H9 (cell line): ENCODE results near the gene LRP2. TPM values are rescaled to one million over a fixed set of nuclear protein-coding genes. Genes with fewer than 3 reads are reported as not detected.
"Not testable (repeated sequence)": the region's sequence is repeated elsewhere in the genome, so short reads cannot be mapped to it uniquely, and the experiment has no call there.

Source experiments
- DNase-seq: peaks from one replicate; pipeline ENCODE4 v3.0.0-alpha.2; 2017
- H2AFZ ChIP-seq: one replicate; pipeline ENCODE4 v1.6.1; 2013; ENCODE audit warnings: mild to moderate bottlenecking, low read length, control low read depth, moderate library complexity
- H2AK5ac ChIP-seq: 2 replicates; pipeline ENCODE4 v1.6.1; 2013; ENCODE audit warnings: low read length, control low read depth, mixed read lengths; ENCODE audit not compliant: insufficient read length
- H2BK120ac ChIP-seq: one replicate; pipeline ENCODE4 v1.6.1; 2013; ENCODE audit warnings: low read depth, mild to moderate bottlenecking, low read length, control low read depth, inconsistent platforms; ENCODE audit not compliant: poor library complexity, severe bottlenecking
- H2BK12ac ChIP-seq: 2 replicates; pipeline ENCODE4 v1.6.1; 2013; ENCODE audit warnings: low read length, control low read depth, mixed read lengths, low read depth; ENCODE audit not compliant: insufficient read length
- H2BK15ac ChIP-seq: 2 replicates; pipeline ENCODE4 v1.6.1; 2013; ENCODE audit warnings: low read depth, low read length, control low read depth
- H2BK20ac ChIP-seq: one replicate; pipeline ENCODE4 v1.6.1; 2013; ENCODE audit warnings: low read depth, mild to moderate bottlenecking, low read length, control low read depth, inconsistent platforms; ENCODE audit not compliant: poor library complexity, severe bottlenecking
- H2BK5ac ChIP-seq: 2 replicates; pipeline ENCODE4 v1.6.1; 2013; ENCODE audit warnings: low read length, control low read depth, mixed read lengths; ENCODE audit not compliant: insufficient read length
- H3K14ac ChIP-seq: 2 replicates; pipeline ENCODE4 v1.6.1; 2013; ENCODE audit warnings: low read length, control low read depth; ENCODE audit not compliant: insufficient read depth
- H3K18ac ChIP-seq: 2 replicates; pipeline ENCODE4 v1.6.1; 2013; ENCODE audit warnings: low read depth, mild to moderate bottlenecking, mixed read lengths, low read length, control low read depth; ENCODE audit not compliant: insufficient read length
- H3K23ac ChIP-seq: 2 replicates; pipeline ENCODE4 v1.6.1; 2013; ENCODE audit warnings: low read length, control low read depth, mixed read lengths, low read depth; ENCODE audit not compliant: insufficient read length
- H3K23me2 ChIP-seq: 2 replicates; pipeline ENCODE4 v1.6.1; 2013; ENCODE audit warnings: low read depth, mild to moderate bottlenecking, mixed read lengths, low read length, control low read depth; ENCODE audit not compliant: insufficient read length, poor library complexity, severe bottlenecking
- H3K27ac ChIP-seq: 2 replicates; pipeline ENCODE4 v1.5.1; 2013; ENCODE audit warnings: low read length, control low read depth, mixed read lengths, low read depth; ENCODE audit not compliant: insufficient read length
- H3K27me3 ChIP-seq: 2 replicates; pipeline ENCODE4 v1.6.1; 2013; ENCODE audit warnings: low read length, control low read depth, inconsistent platforms; ENCODE audit not compliant: insufficient read depth
- H3K4ac ChIP-seq: 2 replicates; pipeline ENCODE4 v1.6.1; 2013; ENCODE audit warnings: low read depth, mild to moderate bottlenecking, control low read depth, inconsistent platforms, low read length, moderate library complexity
- H3K4me1 ChIP-seq: 2 replicates; pipeline ENCODE4 v1.6.1; 2013; ENCODE audit warnings: low read length, control low read depth, inconsistent platforms; ENCODE audit not compliant: insufficient read depth
- H3K4me2 ChIP-seq: 2 replicates; pipeline ENCODE4 v1.6.1; 2013; ENCODE audit warnings: low read length, control low read depth, mixed read lengths; ENCODE audit not compliant: insufficient read length, insufficient read depth
- H3K56ac ChIP-seq: 2 replicates; pipeline ENCODE4 v1.6.1; 2013; ENCODE audit warnings: low read depth, mild to moderate bottlenecking, mixed read lengths, low read length, control low read depth; ENCODE audit not compliant: insufficient read length
- H3K79me1 ChIP-seq: 2 replicates; pipeline ENCODE4 v1.6.1; 2013; ENCODE audit warnings: low read depth, mild to moderate bottlenecking, moderate library complexity, low read length, control low read depth, inconsistent platforms; ENCODE audit not compliant: insufficient read depth, poor library complexity, severe bottlenecking
- H3K79me2 ChIP-seq: 2 replicates; pipeline ENCODE4 v1.6.1; 2013; ENCODE audit warnings: low read length, control low read depth, inconsistent platforms; ENCODE audit not compliant: insufficient read depth
- H3K9ac ChIP-seq: 2 replicates; pipeline ENCODE4 v1.6.1; 2013; ENCODE audit warnings: low read length, control low read depth, mixed read lengths; ENCODE audit not compliant: insufficient read length; ENCODE audit errors: extremely low read depth
- H3K9me3 ChIP-seq: one replicate; pipeline ENCODE4 v1.6.1; 2013; ENCODE audit warnings: low read depth, low read length, inconsistent platforms; ENCODE audit not compliant: control insufficient read depth
- H3T11ph ChIP-seq: one replicate; pipeline ENCODE4 v1.6.1; 2013; ENCODE audit warnings: mild to moderate bottlenecking, low read length, control low read depth, inconsistent platforms
- H4K20me1 ChIP-seq: one replicate; pipeline ENCODE4 v1.6.1; 2013; ENCODE audit not compliant: control insufficient read depth, insufficient read length, insufficient read depth
- H4K5ac ChIP-seq: 2 replicates; pipeline ENCODE4 v1.6.1; 2013; ENCODE audit warnings: low read depth, mild to moderate bottlenecking, mixed read lengths, low read length, control low read depth; ENCODE audit not compliant: insufficient read length
- H4K8ac ChIP-seq: replicated peaks from 2 replicates; pipeline ENCODE4 v1.6.1; 2013; ENCODE audit warnings: low read length, control low read depth, mixed read lengths, low read depth; ENCODE audit not compliant: insufficient read length
- H4K91ac ChIP-seq: 2 replicates; pipeline ENCODE4 v1.6.1; 2013; ENCODE audit warnings: low read depth, mild to moderate bottlenecking, moderate library complexity, mixed read lengths, low read length, control low read depth; ENCODE audit not compliant: insufficient read length
- H3K27ac Mint-ChIP-seq, 3 experiments: 2 replicates in 2 of 3; 3 replicates in 1 of 3; pipeline ENCODE4 v1.8.0; 2020 to 2021; ENCODE audit warnings: mixed read lengths in 3 of 3, mild to moderate bottlenecking in 1 of 3, moderate library complexity in 1 of 3
- H3K27me3 Mint-ChIP-seq: 2 replicates; pipeline ENCODE4 v1.8.0; 2021; ENCODE audit warnings: low read depth, mild to moderate bottlenecking, moderate library complexity, mixed read lengths
- H3K36me3 Mint-ChIP-seq, 3 experiments: 2 replicates in 2 of 3; 3 replicates in 1 of 3; pipeline ENCODE4 v1.8.0; 2020 to 2021; ENCODE audit warnings: low read depth in 3 of 3, mixed read lengths in 3 of 3; ENCODE audit not compliant: insufficient read depth in 1 of 3
- H3K4me1 Mint-ChIP-seq, 2 experiments: 2 replicates each; pipeline ENCODE4 v1.8.0; 2020; ENCODE audit warnings: mixed read lengths in 2 of 2
- H3K4me3 Mint-ChIP-seq, 2 experiments: 2 replicates in 1 of 2; 3 replicates in 1 of 2; pipeline ENCODE4 v1.8.0; 2020 to 2021; ENCODE audit warnings: mild to moderate bottlenecking in 2 of 2, mixed read lengths in 2 of 2, moderate library complexity in 1 of 2
- H3K9me3 Mint-ChIP-seq, 2 experiments: 2 replicates in 1 of 2; 3 replicates in 1 of 2; pipeline ENCODE4 v1.8.0; 2020; ENCODE audit warnings: mild to moderate bottlenecking in 2 of 2, mixed read lengths in 2 of 2, moderate library complexity in 1 of 2
- WGBS: extraction: QIAGEN DNeasy Blood & Tissue Kit; methylation state at CpG from one replicate; pipeline ENCODE4 v1.1.7; 2013; ENCODE audit warnings: missing lambda C conversion rate, low lambda C conversion rate, mixed read lengths; ENCODE audit not compliant: insufficient read length; ENCODE audit errors: extremely low coverage; 5-methylcytosine and 5-hydroxymethylcytosine counted together
- total RNA-seq: library from RNA; stranded (reverse); gene quantifications from 2 replicates; pipeline ENCODE4 v1.2.1, GENCODE V29; 2021
- TF ChIP-seq, protein P1 (sequence below): fragments of 200-600 bp; sonication (generic); conservative IDR thresholded peaks from 3 replicates; pipeline ENCODE4 v1.8.0; 2021; ENCODE audit warnings: antibody characterized with exemption, mild to moderate bottlenecking

Gene LRP2
- total RNA-seq, 1 experiment from 2014 or later: 1.4 TPM

DNA sequence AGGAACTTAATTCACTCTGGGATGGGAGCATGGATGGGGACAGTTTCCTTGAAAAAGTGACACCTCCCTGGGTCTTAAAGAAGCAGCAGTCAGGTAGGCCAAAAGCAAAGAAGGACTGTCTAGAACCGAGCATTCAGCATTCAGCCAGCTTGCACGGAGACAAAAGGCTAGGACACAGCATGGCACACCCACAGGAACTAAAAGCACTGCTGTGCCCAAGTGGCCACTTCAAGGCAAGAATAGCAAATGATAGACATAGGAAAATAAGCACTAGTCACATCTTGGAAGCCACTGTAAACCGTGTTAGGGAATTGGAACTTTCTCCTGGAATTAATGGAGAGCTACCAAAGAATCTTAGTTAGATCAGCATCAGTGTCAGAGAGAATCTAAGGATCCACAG is 47.0 kb downstream of the LRP2 start:
- Histone ChIP-seq H3K4me1 (no peaks in the 10 kb centered on the region), H3K4me2 (no peak overlapping the region), H3K27me3 (no peaks in the 10 kb centered on the region), H3K23me2 (no peaks in the 10 kb centered on the region), H3K4ac (no peak overlapping the region), H3K14ac (no peak overlapping the region), H3K9me3 (no peaks in the 10 kb centered on the region), H3K9ac (no peak overlapping the region), H2BK120ac (no peak overlapping the region), H4K91ac (no peak overlapping the region), H3K79me2 (no peaks in the 10 kb centered on the region), H3K79me1 (no peaks in the 10 kb centered on the region), H4K5ac (no peak overlapping the region), H2BK12ac (no peak overlapping the region), H3K23ac (no peak overlapping the region), H3K56ac (no peak overlapping the region), H2BK20ac (no peak overlapping the region), H4K8ac (no peak overlapping the region), H3K27ac (no peak overlapping the region), H2BK5ac (no peak overlapping the region), H4K20me1 (no peaks in the 10 kb centered on the region), H3T11ph (no peak overlapping the region), H2AFZ (no peak overlapping the region), H2BK15ac (no peak overlapping the region), H3K18ac (no peak overlapping the region), H2AK5ac (no peak overlapping the region)
- no CpG with 5 or more reads among the region's 3 CpGs for WGBS
- no peak overlapping the region for H3K4me3 Mint-ChIP-seq
- H3K36me3 Mint-ChIP-seq: peaks cover 0 to 4% (median 0%) of the 10 kb centered on the region in 3 experiments; a peak in 1 of 7 replicates
- DNase-seq: no peak
- H3K9me3 Mint-ChIP-seq: no peaks in the 10 kb centered on the region; a peak in 2 of 5 replicates
- H3K27me3 Mint-ChIP-seq: peaks cover 2% of the 10 kb centered on the region; the same call in 1 of the 2 replicates
- TF ChIP-seq, protein P1, sequence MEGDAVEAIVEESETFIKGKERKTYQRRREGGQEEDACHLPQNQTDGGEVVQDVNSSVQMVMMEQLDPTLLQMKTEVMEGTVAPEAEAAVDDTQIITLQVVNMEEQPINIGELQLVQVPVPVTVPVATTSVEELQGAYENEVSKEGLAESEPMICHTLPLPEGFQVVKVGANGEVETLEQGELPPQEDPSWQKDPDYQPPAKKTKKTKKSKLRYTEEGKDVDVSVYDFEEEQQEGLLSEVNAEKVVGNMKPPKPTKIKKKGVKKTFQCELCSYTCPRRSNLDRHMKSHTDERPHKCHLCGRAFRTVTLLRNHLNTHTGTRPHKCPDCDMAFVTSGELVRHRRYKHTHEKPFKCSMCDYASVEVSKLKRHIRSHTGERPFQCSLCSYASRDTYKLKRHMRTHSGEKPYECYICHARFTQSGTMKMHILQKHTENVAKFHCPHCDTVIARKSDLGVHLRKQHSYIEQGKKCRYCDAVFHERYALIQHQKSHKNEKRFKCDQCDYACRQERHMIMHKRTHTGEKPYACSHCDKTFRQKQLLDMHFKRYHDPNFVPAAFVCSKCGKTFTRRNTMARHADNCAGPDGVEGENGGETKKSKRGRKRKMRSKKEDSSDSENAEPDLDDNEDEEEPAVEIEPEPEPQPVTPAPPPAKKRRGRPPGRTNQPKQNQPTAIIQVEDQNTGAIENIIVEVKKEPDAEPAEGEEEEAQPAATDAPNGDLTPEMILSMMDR: no peak
- H3K27ac Mint-ChIP-seq: no peak overlapping the region
- no peaks in the 10 kb centered on the region for H3K4me1 Mint-ChIP-seq

DNA sequence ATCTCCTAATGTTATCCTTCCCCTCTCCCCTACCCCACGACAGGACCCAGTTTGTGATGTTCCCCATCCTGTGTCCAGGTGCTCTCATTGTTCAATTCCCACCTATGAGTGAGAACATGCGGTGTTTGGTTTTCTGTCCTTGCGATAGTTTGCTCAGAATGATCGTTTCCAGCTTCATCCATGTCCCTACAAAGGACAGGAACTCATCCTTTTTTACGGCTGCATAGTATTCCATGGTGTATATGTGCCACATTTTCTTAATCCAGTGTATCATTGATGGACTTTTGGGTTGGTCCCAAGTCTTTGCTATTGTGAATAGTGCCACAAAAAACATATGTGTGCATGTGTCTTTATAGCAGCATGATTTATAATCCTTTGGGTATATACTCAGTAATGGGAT is 54.0 kb downstream of the LRP2 start:
- not testable (repeated sequence) for H3K9me3 ChIP-seq, H3K4me1 ChIP-seq, H4K91ac ChIP-seq, H3K4me2 ChIP-seq, H3K56ac ChIP-seq, H2BK5ac ChIP-seq, H3K79me2 ChIP-seq, DNase-seq, H3K4ac ChIP-seq, H2BK15ac ChIP-seq, H3K18ac ChIP-seq, H2AFZ ChIP-seq, H2AK5ac ChIP-seq, H2BK12ac ChIP-seq, H3K23ac ChIP-seq, H3K4me3 Mint-ChIP-seq, H3K14ac ChIP-seq, H3K27me3 Mint-ChIP-seq, H4K20me1 ChIP-seq, H3K27me3 ChIP-seq, H2BK120ac ChIP-seq, H3K4me1 Mint-ChIP-seq, H3K27ac Mint-ChIP-seq, H3K9ac ChIP-seq, H3K36me3 Mint-ChIP-seq, H3K27ac ChIP-seq, H3K9me3 Mint-ChIP-seq, H2BK20ac ChIP-seq, H3T11ph ChIP-seq, H4K8ac ChIP-seq, H3K23me2 ChIP-seq, H3K79me1 ChIP-seq, H4K5ac ChIP-seq
- WGBS: no CpG with 5 or more reads among the region's 5 CpGs
